Measurements from ENCODE around the gene AUTS2. TPM values are rescaled to one million over a fixed set of nuclear protein-coding genes. Genes with fewer than 3 reads are reported as not detected.

AUTS2 gene
- total RNA-seq, 1 experiment from 2014 or later, result 256 TPM

DNA sequence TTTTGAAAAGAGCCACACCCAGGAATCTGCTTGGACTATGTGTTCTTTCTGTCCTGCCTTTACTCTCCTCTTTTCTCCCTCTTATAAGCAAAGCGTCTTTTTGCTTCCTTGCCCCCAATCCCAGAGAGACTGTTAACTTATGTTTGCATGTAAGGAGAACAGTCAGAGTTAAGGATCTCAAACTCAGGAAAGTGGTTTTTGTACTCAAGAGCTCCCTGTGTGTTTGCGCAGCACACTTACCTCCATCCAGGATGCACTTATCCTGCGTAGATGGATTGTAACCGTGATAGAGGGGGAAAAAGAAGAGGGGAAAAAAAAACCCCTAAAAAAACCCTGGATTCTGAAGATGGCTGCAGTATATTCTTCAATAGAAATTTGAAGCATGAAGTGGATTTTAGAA, 228.9 kb downstream of the AUTS2 start:
- no peak overlapping the region for H3T11ph ChIP-seq (ENCODE audit: low read length)
- H2AFZ ChIP-seq (ENCODE audit: low read length), result no peak overlapping the region
- H3K79me1 ChIP-seq (ENCODE audit: insufficient read depth, low read depth, low read length, poor library complexity, severe bottlenecking), result no peaks in the 10 kb centered on the region
- WGBS (ENCODE audit: extremely low coverage, insufficient read length, low lambda C conversion rate), result no CpG with 5 or more reads among the region's 4 CpGs
- no peak overlapping the region for H3K9ac ChIP-seq (ENCODE audit: extremely low read depth, insufficient read length, low read length)
- no peak overlapping the region for H4K5ac ChIP-seq (ENCODE audit: insufficient read length, low read depth, low read length)
- H3K4ac ChIP-seq (ENCODE audit: low read depth, low read length), result no peak overlapping the region
- Mint-ChIP-seq H3K27ac (no peak overlapping the region; a peak in 1 of 7 replicates), H3K4me3 (no peak overlapping the region), H3K27me3 (ENCODE audit: low read depth) (no peaks in the 10 kb centered on the region), H3K36me3 (ENCODE audit: insufficient read depth in 1 of 3, low read depth in 3 of 3) (peaks cover 0 to 2% (median 0%) of the 10 kb centered on the region in 3 experiments; a peak in 1 of 7 replicates), H3K4me1 (peaks cover 43 to 47% of the 10 kb centered on the region in 2 experiments), H3K9me3 (peaks cover 1 to 3% of the 10 kb centered on the region in 2 experiments; a peak in 2 of 5 replicates)
- no peak overlapping the region for H2BK12ac ChIP-seq (ENCODE audit: insufficient read length, low read depth, low read length)
- no peak overlapping the region for H3K23ac ChIP-seq (ENCODE audit: insufficient read length, low read depth, low read length)
- H4K91ac ChIP-seq (ENCODE audit: insufficient read length, low read depth, low read length), result no peak overlapping the region
- no peak overlapping the region for H4K8ac ChIP-seq (replicated peaks; ENCODE audit: insufficient read length, low read depth, low read length)
- H3K56ac ChIP-seq (ENCODE audit: insufficient read length, low read depth, low read length), result no peak overlapping the region
- no peak overlapping the region for H2BK5ac ChIP-seq (ENCODE audit: insufficient read length, low read length)
- H3K23me2 ChIP-seq (ENCODE audit: insufficient read length, low read depth, low read length, poor library complexity, severe bottlenecking), result no peaks in the 10 kb centered on the region
- H2AK5ac ChIP-seq (ENCODE audit: insufficient read length, low read length), result no peak overlapping the region
- no peak overlapping the region for H3K18ac ChIP-seq (ENCODE audit: insufficient read length, low read depth, low read length)
- no peak overlapping the region for H2BK15ac ChIP-seq (ENCODE audit: low read depth, low read length)
- H3K9me3 ChIP-seq (ENCODE audit: control insufficient read depth, low read depth, low read length), result no peaks in the 10 kb centered on the region
- no peak overlapping the region for H3K4me2 ChIP-seq (ENCODE audit: insufficient read depth, insufficient read length, low read length)
- no peaks in the 10 kb centered on the region for H4K20me1 ChIP-seq (ENCODE audit: control insufficient read depth, insufficient read depth, insufficient read length)
- no peak overlapping the region for H2BK120ac ChIP-seq (ENCODE audit: low read depth, low read length, poor library complexity, severe bottlenecking)
- TF ChIP-seq, protein P1, sequence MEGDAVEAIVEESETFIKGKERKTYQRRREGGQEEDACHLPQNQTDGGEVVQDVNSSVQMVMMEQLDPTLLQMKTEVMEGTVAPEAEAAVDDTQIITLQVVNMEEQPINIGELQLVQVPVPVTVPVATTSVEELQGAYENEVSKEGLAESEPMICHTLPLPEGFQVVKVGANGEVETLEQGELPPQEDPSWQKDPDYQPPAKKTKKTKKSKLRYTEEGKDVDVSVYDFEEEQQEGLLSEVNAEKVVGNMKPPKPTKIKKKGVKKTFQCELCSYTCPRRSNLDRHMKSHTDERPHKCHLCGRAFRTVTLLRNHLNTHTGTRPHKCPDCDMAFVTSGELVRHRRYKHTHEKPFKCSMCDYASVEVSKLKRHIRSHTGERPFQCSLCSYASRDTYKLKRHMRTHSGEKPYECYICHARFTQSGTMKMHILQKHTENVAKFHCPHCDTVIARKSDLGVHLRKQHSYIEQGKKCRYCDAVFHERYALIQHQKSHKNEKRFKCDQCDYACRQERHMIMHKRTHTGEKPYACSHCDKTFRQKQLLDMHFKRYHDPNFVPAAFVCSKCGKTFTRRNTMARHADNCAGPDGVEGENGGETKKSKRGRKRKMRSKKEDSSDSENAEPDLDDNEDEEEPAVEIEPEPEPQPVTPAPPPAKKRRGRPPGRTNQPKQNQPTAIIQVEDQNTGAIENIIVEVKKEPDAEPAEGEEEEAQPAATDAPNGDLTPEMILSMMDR (conservative IDR thresholded peaks at IDR 0.05), result no peak
- no peak for DNase-seq
- no peak overlapping the region for H2BK20ac ChIP-seq (ENCODE audit: low read depth, low read length, poor library complexity, severe bottlenecking)
- H3K79me2 ChIP-seq (ENCODE audit: insufficient read depth, low read length), result no peaks in the 10 kb centered on the region; the same call in 1 of the 2 replicates
- H3K27me3 ChIP-seq (ENCODE audit: insufficient read depth, low read length), result no peaks in the 10 kb centered on the region
- no peak overlapping the region for H3K14ac ChIP-seq (ENCODE audit: insufficient read depth, low read length)
- peaks cover 15% of the 10 kb centered on the region for H3K4me1 ChIP-seq (ENCODE audit: insufficient read depth, low read length)
- H3K27ac ChIP-seq (ENCODE audit: insufficient read length, low read depth, low read length), result no peak overlapping the region

Measured in H9 (cell line).